ENCODE measurements around the gene ROCK1.

Gene ROCK1

GRCh38 chr18:21101172-21101571, 10.4 kb downstream of the ROCK1 start:
- DNase-seq, result no peak

DNA sequence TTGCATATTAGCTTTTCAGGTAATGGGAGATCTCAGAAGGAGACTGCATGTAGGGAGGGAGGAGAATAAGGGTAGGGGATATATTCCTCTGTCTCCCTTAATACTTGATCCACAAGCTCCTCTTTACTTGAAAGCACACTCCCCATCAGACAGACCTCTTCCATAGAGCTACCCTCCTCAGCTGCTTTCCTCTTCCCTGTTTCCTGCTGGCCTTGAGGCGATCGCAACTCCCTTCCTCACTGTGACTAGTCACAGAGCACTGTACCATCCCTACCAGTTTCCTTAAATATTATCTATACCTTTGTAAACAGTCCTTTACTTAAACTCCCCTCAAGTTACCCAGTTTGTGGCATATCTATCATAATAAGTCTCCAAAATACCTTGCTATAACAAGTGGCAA, 10.9 kb downstream of the ROCK1 start:
- no peak for DNase-seq

- no peak for DNase-seq
Observed at GRCh38 chr18:21100146-21100545, 11.5 kb downstream of the ROCK1 start.

DNA sequence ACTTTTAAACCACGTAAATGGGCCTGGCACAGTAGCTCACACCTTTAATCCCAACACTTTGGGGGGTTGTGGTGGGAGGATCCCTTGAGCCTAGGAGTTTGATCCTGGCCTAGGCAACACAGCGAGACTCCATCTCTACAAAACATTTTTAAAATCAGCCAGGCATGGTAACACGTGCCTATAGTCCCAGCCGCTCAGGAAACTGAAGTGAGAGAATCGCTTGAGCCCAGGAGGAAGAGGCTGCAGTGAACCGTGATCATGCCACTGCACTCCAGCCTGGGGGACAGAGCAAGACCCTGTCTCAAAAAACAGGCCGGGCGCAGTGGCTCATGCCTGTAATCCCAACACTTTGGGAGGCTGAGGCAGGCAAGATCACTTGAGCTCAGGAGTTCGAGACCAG, 12.2 kb downstream of the ROCK1 start:
- DNase-seq, result no peak

- no peak for DNase-seq
Observed at GRCh38 chr18:21096760-21097159, 14.9 kb downstream of the ROCK1 start.

- no peak for DNase-seq
Observed at GRCh38 chr18:21093133-21093532, 18.5 kb downstream of the ROCK1 start.

DNA sequence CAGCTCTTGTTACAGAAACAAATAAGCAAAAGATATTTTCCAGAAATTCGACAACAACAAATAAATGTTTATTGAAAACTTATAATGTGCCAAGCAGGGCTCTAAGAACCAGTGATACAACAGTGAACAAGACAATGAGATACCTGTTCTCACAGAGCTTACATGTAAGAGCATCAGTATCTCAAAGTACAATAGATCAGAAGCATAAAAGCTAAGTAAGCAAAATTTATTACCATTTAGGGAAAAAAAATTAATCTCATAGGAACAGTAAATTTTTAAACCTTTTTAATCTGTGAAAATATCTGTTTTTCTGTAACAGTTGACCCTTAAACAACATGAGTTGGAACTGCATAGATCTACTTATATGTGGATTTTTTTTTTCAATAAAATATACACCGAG, 20.9 kb downstream of the ROCK1 start:
- DNase-seq, result no peak

GRCh38 chr18:21085579-21086166, 25.9 kb downstream of the ROCK1 start:
- DNase-seq, result no peak

- DNase-seq, result no peak
Observed at GRCh38 chr18:21084511-21085078, 27.0 kb downstream of the ROCK1 start.

DNA sequence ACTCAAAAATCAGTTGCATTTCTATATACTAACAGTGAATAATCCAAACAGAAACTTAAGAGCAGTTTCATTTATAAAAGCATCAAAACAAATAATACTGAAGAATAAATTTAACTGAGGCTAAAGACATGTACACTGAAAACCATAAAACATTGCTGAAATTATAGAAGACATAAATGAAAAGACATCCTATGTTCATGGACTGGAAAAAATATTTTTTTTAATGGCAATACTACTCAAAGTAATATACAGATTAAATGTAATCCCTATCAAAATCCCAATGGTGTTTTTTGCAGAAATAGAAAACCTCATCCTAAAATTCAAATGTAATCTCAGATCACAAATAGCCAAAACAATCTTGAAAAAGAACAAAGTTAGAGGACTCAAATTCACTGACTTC, 28.6 kb downstream of the ROCK1 start:
- DNase-seq, result no peak

DNA sequence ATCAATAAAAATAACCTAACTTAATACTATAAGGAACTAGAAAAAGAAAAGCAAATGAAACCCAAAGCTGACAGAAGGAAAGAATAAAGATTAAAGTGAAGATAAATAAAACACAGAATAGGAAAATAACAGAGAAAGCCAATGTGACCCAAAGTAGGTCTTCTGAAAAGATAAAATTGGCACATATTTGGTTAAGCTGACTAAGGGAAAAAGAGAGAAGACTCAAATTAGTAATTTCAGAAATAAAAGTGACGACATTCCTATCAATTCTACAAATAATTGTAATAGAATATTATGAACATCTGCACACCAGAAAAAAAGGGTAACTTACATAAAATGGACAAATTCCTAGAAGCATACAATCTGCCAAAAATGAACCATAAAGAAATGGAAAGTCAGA, 30.2 kb downstream of the ROCK1 start:
- no peak for DNase-seq

DNA sequence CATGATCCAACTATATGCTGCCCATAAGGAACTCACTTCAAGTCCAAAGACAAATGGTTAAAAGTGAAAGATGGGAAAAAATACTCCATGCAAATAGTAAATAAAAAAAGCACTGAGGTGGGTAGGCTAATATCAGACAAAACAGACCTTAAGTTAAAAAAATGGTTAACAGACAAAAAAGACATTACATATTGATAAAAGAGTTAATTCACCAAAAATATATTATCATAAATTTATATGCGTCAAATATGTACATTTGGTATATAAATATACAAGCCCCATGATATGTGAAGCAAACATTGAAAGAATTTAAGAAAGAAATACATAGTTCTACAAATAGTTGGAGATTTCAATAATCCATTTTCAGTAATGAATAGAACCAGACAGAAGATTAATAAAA, 31.0 kb downstream of the ROCK1 start:
- DNase-seq, result no peak

- DNase-seq, result no peak
Observed at GRCh38 chr18:21074336-21075323, 37.0 kb downstream of the ROCK1 start.

- DNase-seq, result no peak
Observed at GRCh38 chr18:21073180-21073579, 38.4 kb downstream of the ROCK1 start.

DNA sequence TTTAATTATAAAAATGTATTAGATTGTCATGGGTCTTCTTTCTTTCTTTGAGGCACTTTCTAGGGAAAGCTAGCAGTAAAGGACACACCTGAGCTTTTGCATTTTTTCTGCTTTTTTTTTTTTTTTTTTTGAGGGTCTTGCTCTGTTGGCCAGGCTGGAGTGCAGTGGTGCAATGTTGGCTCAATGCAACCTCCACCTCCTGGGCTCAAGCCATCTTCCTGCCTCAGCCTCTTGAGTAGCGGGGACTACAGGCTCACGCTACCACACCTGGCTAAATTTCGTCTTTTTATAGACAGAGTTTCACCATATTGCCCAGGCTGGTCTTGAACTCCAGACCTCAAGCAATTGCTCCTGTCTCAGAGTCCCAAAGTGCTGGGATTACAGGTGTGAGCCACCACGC, 40.5 kb downstream of the ROCK1 start:
- DNase-seq, result no peak

GRCh38 chr18:21069468-21069867, 42.1 kb downstream of the ROCK1 start:
- DNase-seq, result no peak

GRCh38 chr18:21064347-21064746, 47.3 kb downstream of the ROCK1 start:
- DNase-seq, result no peak

GRCh38 chr18:21063011-21063410, 48.6 kb downstream of the ROCK1 start:
- no peak for DNase-seq

DNA sequence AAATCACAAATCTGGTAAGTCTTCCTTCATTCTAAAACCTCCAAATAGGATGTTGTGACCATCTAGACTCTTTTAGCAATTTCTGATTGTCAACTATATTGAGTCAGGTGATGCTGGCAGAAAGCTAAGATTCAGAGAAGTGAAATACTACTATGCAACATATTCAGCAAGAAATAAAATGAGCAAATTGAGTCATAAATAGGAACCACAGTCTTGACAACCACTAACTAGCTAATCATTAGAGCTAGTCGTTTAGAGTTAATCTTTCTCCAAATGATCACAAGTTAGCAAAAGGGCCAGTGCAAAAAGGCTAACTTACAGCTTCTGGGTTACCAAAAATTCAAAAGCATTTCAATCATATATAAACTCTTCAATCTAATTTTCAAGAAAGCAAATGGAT, 54.5 kb downstream of the ROCK1 start:
- no peak for DNase-seq

DNA sequence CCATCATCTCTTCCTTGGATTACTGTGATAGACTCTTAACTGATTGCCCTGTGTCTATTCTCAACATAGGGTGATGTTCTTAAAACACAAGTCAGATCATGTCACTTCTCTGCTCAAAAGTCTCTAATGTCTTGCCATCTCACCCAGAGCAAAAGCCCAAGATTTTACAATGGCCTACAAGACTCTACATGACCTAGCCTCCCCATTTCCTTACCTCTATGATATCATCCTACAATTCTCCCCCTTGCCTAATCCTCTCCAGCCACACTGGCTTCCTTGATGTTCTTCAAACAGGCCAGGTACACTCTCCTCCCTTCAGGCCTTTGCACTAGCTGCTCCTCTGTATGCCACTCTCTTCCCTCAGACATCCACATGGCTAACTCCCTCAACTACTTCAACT, 55.1 kb downstream of the ROCK1 start:
- no peak for DNase-seq

DNA sequence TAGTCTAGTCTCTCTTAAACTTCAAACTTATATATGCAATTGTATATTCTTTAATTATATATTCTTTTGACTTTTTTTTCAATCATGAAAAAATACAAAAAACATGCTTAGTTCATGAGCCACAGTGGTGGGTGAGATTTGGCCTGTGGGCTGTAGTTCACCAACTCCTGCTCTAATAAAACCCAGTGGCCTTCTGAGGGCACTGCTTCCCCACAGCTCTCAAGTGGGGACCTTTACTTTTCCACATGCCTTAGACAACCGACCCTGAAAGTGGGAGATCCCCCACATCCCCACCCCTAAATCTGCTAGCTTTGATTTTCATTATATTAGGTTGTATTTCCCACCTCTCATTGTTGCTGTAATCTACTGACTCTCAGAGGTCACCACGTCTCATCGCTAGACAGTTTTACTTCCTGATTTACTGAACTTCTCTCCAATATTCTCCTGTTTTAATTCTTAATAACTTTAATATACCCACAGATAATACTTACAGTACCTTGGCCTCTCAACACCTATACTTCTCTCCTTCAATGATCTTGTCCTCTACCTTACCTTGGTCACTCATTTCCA, 57.3 kb downstream of the ROCK1 start:
- DNase-seq, result no peak

DNA sequence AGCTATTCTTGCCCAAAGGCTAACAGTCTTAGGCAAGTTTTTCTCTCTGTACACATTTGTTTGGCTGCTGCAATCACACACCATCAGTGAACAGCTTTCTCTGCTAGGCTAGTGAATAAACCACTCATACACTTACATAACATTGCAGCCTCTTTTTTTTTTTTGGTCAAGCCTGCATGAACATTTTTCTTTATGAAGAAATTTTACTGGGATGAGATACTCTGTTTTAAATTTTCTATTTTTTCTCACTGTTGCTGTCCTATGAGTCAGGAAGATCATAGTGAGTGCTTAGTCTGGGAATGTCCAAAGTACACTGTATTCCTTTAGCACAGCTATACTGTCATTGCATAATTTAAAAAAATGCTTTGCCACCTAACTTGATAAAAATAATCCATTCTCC, 58.5 kb downstream of the ROCK1 start:
- no peak for DNase-seq

DNA sequence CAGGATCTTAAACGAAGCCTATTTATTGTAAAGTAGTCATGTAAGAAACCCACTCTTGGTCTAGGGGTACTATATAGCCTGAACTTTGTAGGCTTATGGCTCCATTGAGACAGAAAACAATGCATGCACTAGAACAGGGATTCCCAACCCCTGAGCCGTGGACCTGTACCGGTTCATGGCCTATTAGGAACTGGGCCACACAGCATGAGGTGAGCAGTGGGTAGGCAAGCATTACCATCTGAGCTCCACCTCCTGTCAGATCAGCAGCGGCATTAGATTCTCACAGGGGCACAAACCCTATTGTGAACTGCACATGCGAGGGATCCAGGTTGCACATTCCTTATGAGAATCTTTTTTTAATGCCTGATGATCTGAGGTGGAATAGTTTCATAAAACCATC, 59.2 kb downstream of the ROCK1 start:
- DNase-seq, result no peak

DNA sequence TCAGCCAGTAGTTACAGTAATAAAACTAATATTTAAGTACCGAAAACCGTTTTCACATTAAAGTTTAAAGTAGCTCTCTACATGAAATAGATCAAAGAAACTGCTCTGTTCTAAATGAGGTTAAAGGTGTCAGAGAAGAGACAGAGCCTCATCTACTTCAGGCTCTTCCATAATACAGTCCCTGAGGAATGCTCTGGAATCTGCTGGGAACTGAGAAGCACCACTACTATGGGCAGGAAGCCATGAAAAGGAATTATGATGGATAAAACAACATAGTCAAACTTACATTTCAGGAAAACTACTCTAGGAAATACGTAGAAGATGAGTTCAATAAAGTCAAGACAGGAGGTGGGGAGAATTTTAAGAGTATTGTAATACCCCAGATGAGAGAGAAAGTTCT, 60.0 kb downstream of the ROCK1 start:
- no peak for DNase-seq
